ENCODE data around the gene CYB561D1.

The CYB561D1 gene

DNA sequence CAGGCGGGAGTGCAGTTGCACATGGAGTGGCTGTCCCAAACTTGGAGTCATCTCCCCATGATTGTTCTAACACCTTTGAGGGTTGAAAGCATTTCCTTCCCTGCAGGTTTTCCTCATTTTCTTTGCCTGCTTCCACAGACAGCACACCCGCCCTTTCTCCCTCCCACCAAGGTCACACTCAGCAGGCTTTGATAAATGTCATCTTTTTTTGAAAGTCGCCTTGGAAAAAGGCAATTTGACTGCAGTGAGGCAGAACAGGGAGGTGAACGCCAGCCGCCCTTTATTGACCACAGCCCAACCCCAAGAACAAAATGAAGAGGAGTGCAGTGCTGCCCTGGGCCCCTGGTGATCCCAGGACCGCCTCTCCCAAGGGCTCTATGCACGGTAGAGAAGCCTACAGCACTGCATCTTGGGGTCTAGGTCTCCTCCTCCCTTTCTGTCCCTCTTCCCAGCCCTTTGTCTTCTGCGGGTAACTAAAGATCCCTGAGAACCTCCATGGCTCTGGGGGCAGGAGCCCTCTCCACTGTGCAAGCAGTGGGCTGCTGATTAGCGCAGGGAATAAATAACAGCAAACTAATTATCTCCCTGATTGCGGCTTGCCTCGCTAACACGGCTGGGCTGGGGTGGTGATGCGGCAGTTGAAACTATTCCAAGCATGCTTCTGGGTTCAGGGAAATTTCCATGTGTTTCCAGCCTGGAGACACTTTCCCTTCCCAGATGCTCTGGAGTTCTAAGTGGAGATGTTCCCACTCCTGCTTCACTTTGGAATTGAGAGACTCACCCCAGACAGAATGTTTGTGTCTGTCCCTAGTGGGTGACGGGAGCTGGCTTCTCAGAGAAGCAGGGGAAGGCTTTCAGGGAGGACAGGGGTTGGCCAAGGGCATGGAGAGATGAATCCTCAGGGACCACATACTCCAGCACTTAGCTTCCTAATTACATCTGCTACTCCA, 27.4 kb downstream of the CYB561D1 start:
- no peak overlapping the region for H3K4me3 ChIP-seq (ENCODE audit: low read depth in 1 of 2, low read length in 2 of 2)
- H3K27ac ChIP-seq (ENCODE audit: low read length): no peak overlapping the region

DNA sequence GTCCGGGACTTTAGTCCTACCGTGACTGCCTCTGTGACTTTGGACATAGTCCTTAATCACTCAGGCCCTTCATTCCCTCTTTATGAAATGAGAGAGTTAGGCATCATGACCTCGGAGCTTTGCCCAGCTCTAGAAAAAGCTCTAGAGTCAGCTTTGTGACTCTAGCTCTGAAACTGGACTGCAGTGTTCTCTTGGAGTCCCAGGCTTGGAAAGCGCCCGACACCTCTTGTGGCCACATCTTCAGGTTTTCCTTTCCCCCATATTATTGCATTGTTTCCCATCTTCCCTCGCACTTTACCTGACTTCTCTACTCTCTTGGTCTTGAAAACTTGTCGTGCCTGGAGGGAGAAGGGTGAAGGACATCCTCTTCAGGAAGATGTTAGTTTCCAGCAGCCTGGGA, 28.1 kb downstream of the CYB561D1 start:
- Histone ChIP-seq H3K27ac (ENCODE audit: low read length) (no peak overlapping the region), H3K4me1 (ENCODE audit: control insufficient read depth in 1 of 2, insufficient read depth in 2 of 2, low read length in 2 of 2) (no peaks in the 10 kb centered on the region), H3K9me3 (ENCODE audit: control insufficient read depth in 1 of 2, low read length in 2 of 2) (no peaks in the 10 kb centered on the region), H3K4me3 (ENCODE audit: low read depth in 1 of 2, low read length in 2 of 2) (no peak overlapping the region), H3K27me3 (ENCODE audit: low read depth, low read length) (no peaks in the 10 kb centered on the region), H3K36me3 (ENCODE audit: control insufficient read depth in 1 of 2, insufficient read depth in 2 of 2, low read length in 2 of 2) (no peaks in the 10 kb centered on the region)

More for the DNA sequence above, 27.4 kb downstream of the CYB561D1 start:
- H3K4me1 ChIP-seq (ENCODE audit: control insufficient read depth in 1 of 2, insufficient read depth in 2 of 2, low read length in 2 of 2): no peaks in the 10 kb centered on the region
- H3K9me3 ChIP-seq (ENCODE audit: control insufficient read depth in 1 of 2, low read length in 2 of 2): no peaks in the 10 kb centered on the region
- H3K27me3 ChIP-seq (ENCODE audit: low read depth, low read length): no peaks in the 10 kb centered on the region
- no peaks in the 10 kb centered on the region for H3K36me3 ChIP-seq (ENCODE audit: control insufficient read depth in 1 of 2, insufficient read depth in 2 of 2, low read length in 2 of 2)

DNA sequence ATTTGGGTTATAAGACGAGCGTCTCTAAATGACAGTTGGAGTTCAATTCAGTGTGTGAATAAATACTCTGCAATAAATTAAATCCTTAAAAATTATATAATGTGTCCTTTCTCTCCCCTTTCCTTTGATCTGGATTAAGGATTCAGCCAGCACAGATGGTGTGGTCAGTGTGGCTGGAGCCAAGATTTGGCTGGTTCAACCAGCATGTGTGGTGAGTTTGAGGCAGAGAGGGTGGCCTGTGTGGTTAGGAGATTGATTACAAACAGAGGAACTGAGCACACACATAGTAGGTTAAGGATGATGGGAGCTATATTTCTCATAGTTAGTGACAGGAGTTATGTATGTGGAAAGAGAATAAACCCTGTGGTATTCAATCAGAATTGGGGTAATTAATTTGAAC, 29.8 kb downstream of the CYB561D1 start:
- H3K4me1 ChIP-seq (ENCODE audit: control insufficient read depth in 1 of 2, insufficient read depth in 2 of 2, low read length in 2 of 2): no peaks in the 10 kb centered on the region
- no peaks in the 10 kb centered on the region for H3K36me3 ChIP-seq (ENCODE audit: control insufficient read depth in 1 of 2, insufficient read depth in 2 of 2, low read length in 2 of 2)
- H3K27me3 ChIP-seq (ENCODE audit: low read depth, low read length): no peaks in the 10 kb centered on the region
- no peak overlapping the region for H3K4me3 ChIP-seq (ENCODE audit: low read depth in 1 of 2, low read length in 2 of 2)
- H3K9me3 ChIP-seq (ENCODE audit: control insufficient read depth in 1 of 2, low read length in 2 of 2): no peaks in the 10 kb centered on the region
- no peak overlapping the region for H3K27ac ChIP-seq (ENCODE audit: low read length)

DNA sequence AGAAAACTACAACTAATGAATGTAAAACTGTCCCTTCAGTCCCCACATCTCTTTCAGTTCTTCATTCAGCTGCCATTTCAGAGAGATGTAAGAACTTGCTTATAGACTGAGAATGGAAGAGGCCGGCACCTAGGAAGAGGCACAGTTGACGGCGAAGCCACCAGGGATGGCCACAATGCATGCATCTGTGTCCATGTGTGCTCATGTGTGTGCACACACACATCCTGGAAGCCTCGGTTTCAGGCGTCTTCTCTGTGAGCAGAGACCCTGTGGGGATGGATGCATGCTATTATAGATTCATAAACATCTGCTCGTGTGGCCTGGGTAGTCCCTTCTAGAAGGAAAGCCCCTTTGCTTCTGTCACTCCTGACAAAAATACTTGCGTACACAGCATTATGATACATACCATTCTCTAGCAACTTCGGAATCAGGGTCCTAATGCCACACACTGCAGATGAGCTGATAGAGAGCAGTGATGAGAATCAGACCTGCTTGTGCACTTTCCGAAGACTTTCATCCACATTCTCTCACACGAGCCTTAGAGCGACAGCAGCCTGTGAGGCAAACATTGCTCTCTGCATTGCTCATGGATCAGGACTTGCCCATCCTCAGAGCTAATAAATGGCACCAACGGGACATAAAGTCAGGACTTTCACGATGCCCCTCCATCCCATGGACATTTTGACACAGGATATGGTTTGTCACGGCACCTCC, 33.4 kb downstream of the CYB561D1 start:
- no peak overlapping the region for H3K4me3 ChIP-seq (ENCODE audit: low read depth in 1 of 2, low read length in 2 of 2)
- no peak overlapping the region for H3K27ac ChIP-seq (ENCODE audit: low read length)
- H3K36me3 ChIP-seq (ENCODE audit: control insufficient read depth in 1 of 2, insufficient read depth in 2 of 2, low read length in 2 of 2): no peaks in the 10 kb centered on the region
- H3K27me3 ChIP-seq (ENCODE audit: low read depth, low read length): no peaks in the 10 kb centered on the region
- H3K4me1 ChIP-seq (ENCODE audit: control insufficient read depth in 1 of 2, insufficient read depth in 2 of 2, low read length in 2 of 2): peaks cover 0 to 8% of the 10 kb centered on the region in 2 donors
- no peaks in the 10 kb centered on the region for H3K9me3 ChIP-seq (ENCODE audit: control insufficient read depth in 1 of 2, low read length in 2 of 2)

DNA sequence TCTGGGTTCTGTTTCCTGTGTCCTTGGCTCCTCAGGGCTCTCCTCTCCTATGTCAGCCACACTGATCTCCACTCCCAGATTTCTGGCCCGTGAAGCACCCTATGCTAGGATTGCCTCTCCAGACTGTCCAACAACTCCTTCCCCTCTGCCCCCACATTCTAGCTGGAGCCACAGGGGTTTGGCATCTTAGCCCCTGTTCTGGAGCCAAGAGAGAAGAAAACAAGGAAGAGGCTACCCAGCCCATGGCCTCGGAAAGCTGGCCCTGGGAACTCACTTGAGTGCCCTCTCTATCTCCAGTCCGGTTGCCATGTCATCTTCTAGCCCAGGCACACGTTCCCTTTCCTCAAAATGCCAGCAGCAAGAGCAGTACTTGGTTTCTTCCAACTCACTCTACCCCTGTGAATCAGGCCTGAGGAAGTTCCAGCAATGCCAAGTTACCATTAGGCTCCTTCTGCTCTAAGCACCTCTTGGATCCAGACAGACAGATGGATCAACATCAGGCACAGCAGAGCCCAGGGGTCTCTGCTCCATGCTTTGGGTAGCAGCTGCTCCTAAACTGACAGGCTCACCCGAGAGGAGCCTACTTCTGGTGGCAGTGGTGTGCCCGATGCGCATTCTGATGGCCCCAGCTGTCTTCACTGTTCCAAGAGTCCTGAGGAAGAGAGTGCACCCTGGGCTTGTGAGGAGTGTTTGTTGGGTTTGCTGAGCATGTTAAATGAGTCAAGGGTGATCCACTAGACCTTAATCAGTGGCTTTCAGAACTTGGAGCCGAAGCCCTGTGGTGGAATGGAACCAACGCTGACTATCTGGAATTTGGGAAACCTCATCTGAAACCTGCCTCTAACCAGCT, 34.2 kb downstream of the CYB561D1 start:
- H3K27ac ChIP-seq (ENCODE audit: low read length): no peak overlapping the region
- peaks cover 5 to 15% of the 10 kb centered on the region in 2 donors for H3K4me1 ChIP-seq (ENCODE audit: control insufficient read depth in 1 of 2, insufficient read depth in 2 of 2, low read length in 2 of 2)
- H3K27me3 ChIP-seq (ENCODE audit: low read depth, low read length): no peaks in the 10 kb centered on the region
- H3K4me3 ChIP-seq (ENCODE audit: low read depth in 1 of 2, low read length in 2 of 2): no peak overlapping the region
- no peaks in the 10 kb centered on the region for H3K36me3 ChIP-seq (ENCODE audit: control insufficient read depth in 1 of 2, insufficient read depth in 2 of 2, low read length in 2 of 2)
- no peaks in the 10 kb centered on the region for H3K9me3 ChIP-seq (ENCODE audit: control insufficient read depth in 1 of 2, low read length in 2 of 2)

DNA sequence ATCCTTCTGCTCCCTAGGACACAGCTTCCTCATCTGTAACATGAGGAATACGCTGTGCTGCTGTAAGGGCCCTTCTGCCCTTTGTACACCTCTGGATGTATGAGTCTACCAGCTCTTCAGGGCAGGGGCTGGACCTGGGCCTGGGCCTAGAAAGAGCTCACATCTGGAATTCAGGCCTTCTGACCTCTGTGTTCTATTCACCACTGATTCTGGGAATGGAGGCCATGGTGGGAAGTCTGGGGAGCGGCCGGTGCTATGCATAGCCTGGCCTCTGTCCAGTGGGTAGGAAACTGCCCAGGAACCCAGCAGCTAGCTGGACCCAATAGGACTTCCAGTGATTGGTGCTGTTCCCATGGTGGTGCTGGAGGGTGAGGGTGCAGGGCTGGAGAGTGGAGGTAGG, 34.8 kb downstream of the CYB561D1 start:
- H3K27ac ChIP-seq (ENCODE audit: low read length): no peak overlapping the region
- H3K27me3 ChIP-seq (ENCODE audit: low read depth, low read length): no peaks in the 10 kb centered on the region
- no peaks in the 10 kb centered on the region for H3K36me3 ChIP-seq (ENCODE audit: control insufficient read depth in 1 of 2, insufficient read depth in 2 of 2, low read length in 2 of 2)
- no peaks in the 10 kb centered on the region for H3K9me3 ChIP-seq (ENCODE audit: control insufficient read depth in 1 of 2, low read length in 2 of 2)
- peaks cover 5 to 15% of the 10 kb centered on the region in 2 donors for H3K4me1 ChIP-seq (ENCODE audit: control insufficient read depth in 1 of 2, insufficient read depth in 2 of 2, low read length in 2 of 2)
- H3K4me3 ChIP-seq (ENCODE audit: low read depth in 1 of 2, low read length in 2 of 2): no peak overlapping the region

DNA sequence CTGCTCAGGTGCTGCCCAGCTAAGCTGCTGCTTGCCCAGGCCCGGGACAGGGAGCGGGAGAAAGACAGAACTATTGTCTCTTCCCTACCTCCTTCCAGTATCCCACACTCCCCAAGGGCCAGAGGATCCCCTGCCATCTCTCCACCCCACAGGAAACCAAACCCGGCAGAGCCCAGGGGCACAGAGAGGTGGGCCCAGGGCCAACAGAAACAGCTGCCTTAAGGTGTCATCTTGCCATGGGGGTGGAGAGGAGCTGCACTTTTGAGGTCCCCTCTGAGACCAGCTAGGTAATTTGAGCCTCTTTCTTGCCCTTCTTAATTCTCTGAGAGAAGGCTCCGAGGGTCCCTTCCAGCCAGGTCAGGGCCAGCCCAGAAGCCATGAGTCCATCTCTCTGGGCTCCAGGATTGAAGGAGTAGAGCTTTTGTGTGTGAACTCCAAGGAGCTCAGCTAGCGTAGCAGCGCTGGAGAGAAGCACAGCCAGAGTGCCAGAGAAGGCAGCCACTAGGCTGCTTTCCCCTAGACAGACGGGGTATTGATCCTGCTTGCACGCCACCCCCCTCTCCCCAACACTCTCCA, 36.1 kb downstream of the CYB561D1 start:
- Histone ChIP-seq H3K9me3 (ENCODE audit: control insufficient read depth in 1 of 2, low read length in 2 of 2) (no peaks in the 10 kb centered on the region), H3K27ac (ENCODE audit: low read length) (no peak overlapping the region), H3K27me3 (ENCODE audit: low read depth, low read length) (no peaks in the 10 kb centered on the region), H3K36me3 (ENCODE audit: control insufficient read depth in 1 of 2, insufficient read depth in 2 of 2, low read length in 2 of 2) (no peaks in the 10 kb centered on the region), H3K4me1 (ENCODE audit: control insufficient read depth in 1 of 2, insufficient read depth in 2 of 2, low read length in 2 of 2) (peaks cover 5 to 15% of the 10 kb centered on the region in 2 donors), H3K4me3 (ENCODE audit: low read depth in 1 of 2, low read length in 2 of 2) (no peak overlapping the region)

DNA sequence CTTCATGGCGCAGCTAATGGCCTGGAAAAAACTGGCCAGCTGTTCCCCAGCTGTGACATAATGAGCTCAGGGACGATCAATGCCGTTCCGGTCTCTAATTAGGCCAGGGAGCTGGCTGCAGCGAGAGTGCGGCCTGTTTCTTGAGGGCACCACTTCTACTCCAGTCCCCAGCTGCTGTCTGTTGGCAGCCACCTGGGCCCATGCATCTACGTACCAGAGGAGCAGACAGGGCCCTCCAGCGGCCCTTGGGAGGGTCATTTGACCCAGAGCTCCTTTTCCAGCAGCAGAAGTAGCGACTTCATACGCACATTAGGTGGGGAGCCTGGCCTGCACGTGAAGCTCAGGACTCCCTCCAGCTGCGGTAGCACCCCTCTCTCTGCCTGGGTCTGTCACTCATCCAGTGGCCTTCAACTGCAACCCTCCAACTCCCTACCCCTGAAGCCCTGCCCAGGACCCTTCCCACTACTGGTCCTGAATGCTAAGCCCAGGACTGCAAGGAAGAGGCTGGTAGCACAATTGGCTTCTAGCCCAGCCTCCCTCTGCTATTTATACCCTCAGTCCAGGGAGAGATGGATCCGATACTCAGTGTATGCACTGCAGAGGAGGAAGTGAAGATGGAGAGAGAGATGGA, 36.7 kb downstream of the CYB561D1 start:
- no peaks in the 10 kb centered on the region for H3K9me3 ChIP-seq (ENCODE audit: control insufficient read depth in 1 of 2, low read length in 2 of 2)
- H3K4me3 ChIP-seq (ENCODE audit: low read depth in 1 of 2, low read length in 2 of 2): no peak overlapping the region
- H3K27me3 ChIP-seq (ENCODE audit: low read depth, low read length): no peaks in the 10 kb centered on the region
- no peaks in the 10 kb centered on the region for H3K36me3 ChIP-seq (ENCODE audit: control insufficient read depth in 1 of 2, insufficient read depth in 2 of 2, low read length in 2 of 2)
- no peak overlapping the region for H3K27ac ChIP-seq (ENCODE audit: low read length)
- peaks cover 7 to 20% of the 10 kb centered on the region in 2 donors for H3K4me1 ChIP-seq (ENCODE audit: control insufficient read depth in 1 of 2, insufficient read depth in 2 of 2, low read length in 2 of 2)

DNA sequence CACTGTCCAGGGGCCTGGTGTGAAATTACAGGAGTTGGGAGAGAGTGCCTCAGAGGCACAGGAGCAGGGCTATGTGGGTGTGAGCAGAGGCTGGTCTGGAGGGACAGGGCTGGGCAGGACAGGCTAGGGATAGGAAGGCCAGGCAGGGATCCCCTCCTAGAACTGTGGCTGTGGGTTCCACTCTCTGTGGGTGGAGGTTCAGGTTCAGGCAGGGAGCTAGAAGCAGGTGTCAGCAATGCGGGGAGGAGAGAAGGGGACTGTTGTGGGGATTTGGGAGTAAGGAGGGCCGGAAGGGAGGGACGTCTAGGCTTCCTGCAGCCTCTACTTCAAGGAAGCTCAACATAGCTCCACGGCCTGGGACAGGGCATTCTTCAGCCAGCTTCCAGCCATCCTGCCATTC, 37.5 kb downstream of the CYB561D1 start:
- Histone ChIP-seq H3K4me1 (ENCODE audit: control insufficient read depth in 1 of 2, insufficient read depth in 2 of 2, low read length in 2 of 2) (peaks cover 8 to 28% of the 10 kb centered on the region in 2 donors), H3K36me3 (ENCODE audit: control insufficient read depth in 1 of 2, insufficient read depth in 2 of 2, low read length in 2 of 2) (no peaks in the 10 kb centered on the region), H3K27me3 (ENCODE audit: low read depth, low read length) (no peaks in the 10 kb centered on the region), H3K4me3 (ENCODE audit: low read depth in 1 of 2, low read length in 2 of 2) (no peak overlapping the region), H3K9me3 (ENCODE audit: control insufficient read depth in 1 of 2, low read length in 2 of 2) (no peaks in the 10 kb centered on the region), H3K27ac (ENCODE audit: low read length) (no peak overlapping the region)

DNA sequence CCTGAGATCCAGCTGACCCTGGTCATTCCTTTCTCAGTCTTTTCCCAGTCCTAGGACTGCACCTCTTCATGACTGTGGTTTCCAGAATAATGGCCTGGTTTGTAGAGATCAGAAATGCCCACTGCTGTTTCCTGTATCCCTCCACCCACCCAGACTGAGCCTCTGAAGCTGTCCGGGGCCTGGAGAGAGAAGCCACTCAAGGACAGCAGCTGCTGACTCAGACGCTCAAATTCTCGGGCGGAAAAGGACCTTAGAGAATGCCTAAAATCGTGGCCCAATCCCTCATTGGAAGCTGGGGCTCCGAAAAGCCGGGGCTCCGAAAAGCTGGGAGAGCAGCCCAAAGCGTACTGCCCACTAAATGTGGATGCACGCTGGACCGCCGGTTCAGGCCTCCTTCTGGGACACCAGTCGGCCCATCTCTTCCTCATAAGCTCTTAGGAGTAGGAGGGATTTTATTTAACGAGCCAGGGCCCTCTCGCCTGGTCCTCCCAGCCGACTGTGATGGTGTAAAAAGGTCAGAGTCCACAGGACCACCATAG, 38.0 kb downstream of the CYB561D1 start:
- peaks cover 11 to 31% of the 10 kb centered on the region in 2 donors for H3K4me1 ChIP-seq (ENCODE audit: control insufficient read depth in 1 of 2, insufficient read depth in 2 of 2, low read length in 2 of 2)
- no peak overlapping the region for H3K27ac ChIP-seq (ENCODE audit: low read length)
- no peaks in the 10 kb centered on the region for H3K9me3 ChIP-seq (ENCODE audit: control insufficient read depth in 1 of 2, low read length in 2 of 2)
- no peaks in the 10 kb centered on the region for H3K36me3 ChIP-seq (ENCODE audit: control insufficient read depth in 1 of 2, insufficient read depth in 2 of 2, low read length in 2 of 2)
- H3K4me3 ChIP-seq (ENCODE audit: low read depth in 1 of 2, low read length in 2 of 2): peak overlapping the region; percentile 37 to 50
- no peaks in the 10 kb centered on the region for H3K27me3 ChIP-seq (ENCODE audit: low read depth, low read length)

Data from muscle layer of duodenum (tissue), 2 donors.